ENCODE data around the gene SMARCAL1.

- no peak for TF ChIP-seq ZNF274 (IDR thresholded peaks at IDR 0.05; ENCODE audit: low read depth, low read length)
- TF ChIP-seq YY1 (IDR thresholded peaks at IDR 0.05; ENCODE audit: insufficient read depth, insufficient read length): no peak
These were observed 53.4 kb downstream of the SMARCAL1 start for GRCh38 chr2:216465579-216466195.

Data from NT2/D1 (cell line).